ENCODE results near the gene CBR3.

The CBR3 gene

GRCh38 chr21:36156815-36157670 is 22.2 kb downstream of the CBR3 start, which contains the start of gene DOP1B:
Gene DOP1B, plus strand, starts transcription at chr21:36156824. Its CDS starts 7,910 bp downstream, at chr21:36164734.
- no peak for DNase-seq

DNA sequence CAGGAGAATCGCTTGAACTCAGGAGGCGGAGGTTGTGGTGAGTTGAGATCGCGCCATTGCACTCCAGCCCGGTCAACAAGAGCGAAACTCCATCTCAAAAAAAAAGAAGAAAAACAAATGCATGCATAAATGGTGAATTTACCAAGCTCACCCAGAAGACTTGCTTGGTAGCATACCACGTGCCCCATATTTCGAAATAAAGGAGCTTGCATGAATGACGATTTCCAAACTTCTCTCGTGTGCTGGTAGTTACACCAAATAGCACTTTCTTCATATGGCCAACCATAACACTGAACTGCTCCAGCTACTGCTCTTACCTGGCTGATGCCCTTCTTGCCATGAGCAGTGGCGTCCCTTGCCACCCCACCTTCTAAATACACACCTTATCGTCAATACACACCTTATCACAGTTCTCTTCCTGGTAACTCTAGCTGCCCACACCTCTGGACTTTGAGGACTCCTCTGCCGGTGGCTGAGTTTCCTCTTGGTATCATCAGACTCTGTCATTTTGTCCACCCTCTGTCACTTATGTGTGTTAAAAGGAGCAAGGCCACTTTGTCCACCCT is 24.6 kb downstream of the CBR3 start:
- DNase-seq: no peak

- no peak for DNase-seq
These were observed 25.9 kb downstream of the CBR3 start for GRCh38 chr21:36160850-36161178.

DNA sequence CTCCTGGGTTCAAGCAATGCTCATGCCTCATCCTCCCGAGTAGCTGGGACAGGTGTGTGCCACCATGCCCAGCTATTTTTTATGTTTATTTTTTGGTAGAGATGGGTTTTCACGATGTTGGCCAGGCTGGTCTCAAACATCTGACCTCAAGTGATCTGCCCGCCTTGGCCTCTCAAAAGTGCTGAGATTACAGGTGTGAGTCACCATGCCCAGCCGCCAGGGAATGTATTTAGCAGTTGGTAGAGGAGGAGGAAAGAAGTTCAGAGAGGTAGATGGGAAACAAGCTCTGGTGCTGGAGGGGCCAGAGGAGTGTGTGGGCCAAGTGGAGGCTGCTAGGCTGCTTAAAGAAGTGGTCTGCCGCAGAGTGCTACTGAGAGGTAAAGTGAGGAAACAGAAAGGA is 27.8 kb downstream of the CBR3 start:
- DNase-seq: no peak

DNA sequence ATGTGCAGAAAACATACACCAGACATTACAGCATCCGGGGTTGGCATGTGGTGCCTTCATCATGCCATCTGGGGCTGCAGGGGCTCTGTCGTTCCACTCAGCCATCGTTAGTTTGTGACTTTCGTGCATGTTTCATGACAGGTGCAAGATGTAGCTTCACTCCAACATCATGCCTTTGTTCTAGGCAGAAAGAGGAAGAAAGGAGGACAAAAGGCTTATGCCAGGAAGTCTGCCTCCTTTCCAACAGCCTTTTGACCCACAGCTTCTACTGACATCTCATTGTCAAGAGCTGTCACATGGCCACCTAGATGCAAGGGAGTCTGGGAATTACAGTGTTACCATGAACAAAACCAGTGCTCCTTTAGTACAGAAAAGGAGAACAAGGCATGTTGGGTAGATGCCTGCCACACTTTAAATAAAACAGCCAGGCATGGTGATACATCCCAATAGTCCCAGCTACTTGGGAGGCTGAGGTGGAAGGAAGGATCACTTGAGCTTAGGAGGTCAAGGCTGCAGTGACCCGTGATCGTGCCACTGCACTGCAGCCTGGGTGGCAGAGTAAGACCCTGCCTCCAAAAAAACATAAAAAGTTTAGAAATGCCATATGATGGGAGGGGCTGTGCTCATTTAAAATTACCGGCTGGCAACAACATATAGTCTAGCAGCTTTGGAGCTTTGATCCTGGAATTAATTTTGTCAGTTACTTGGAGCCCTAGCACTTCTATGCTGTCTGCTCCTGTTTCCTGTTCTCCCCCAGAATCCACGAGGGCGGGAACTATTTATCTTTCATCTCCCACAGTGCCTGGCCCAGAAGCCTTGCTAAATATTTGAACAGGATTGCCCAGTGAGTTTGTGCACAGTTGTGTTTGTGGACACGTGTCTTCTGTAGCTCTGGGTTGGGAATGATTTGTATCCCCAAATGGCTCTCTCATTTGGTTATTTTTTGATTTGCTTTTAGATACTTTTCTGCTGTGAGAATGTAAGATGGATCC is 29.2 kb downstream of the CBR3 start:
- no peak for DNase-seq

GRCh38 chr21:36165356-36165755 is 30.5 kb downstream of the CBR3 start:
- no peak for DNase-seq

DNA sequence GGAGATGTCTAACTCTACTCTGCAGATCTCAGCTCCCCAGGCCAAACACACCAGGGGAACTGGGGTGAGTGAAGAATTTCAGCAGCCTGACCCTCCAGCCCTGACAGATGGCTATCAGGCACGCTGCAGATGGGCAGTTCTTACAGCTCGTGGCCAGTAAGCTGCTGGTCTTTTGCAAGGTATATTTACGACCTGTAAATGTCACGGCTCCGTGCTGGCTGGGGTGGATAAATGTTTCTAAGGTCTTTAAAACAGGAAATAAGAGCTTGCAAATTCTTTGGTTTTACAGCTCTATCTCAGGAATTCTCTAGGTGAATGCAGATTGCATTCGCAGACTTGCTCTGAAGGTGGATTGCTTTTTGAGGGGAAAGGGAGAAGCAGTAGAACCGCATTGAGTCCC is 31.8 kb downstream of the CBR3 start:
- DNase-seq: no peak

DNA sequence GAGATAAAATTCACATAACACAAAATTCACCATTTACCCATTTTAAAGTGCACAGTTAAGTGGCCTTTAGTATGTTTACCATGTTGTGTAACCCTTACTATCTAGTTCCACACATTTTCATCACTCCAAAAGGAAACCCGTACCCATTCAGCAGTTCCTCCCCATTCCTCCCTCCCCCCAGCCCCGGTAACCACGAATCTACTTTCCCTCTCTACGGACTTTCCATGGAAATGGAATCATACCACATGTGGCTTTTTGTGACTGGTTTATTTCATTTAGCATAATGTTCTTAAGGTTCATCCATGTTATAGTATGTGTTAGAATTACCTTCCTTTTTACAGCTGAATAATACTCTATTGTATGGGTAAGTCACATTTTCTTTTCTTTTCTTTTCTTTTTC is 32.7 kb downstream of the CBR3 start:
- DNase-seq: no peak

DNA sequence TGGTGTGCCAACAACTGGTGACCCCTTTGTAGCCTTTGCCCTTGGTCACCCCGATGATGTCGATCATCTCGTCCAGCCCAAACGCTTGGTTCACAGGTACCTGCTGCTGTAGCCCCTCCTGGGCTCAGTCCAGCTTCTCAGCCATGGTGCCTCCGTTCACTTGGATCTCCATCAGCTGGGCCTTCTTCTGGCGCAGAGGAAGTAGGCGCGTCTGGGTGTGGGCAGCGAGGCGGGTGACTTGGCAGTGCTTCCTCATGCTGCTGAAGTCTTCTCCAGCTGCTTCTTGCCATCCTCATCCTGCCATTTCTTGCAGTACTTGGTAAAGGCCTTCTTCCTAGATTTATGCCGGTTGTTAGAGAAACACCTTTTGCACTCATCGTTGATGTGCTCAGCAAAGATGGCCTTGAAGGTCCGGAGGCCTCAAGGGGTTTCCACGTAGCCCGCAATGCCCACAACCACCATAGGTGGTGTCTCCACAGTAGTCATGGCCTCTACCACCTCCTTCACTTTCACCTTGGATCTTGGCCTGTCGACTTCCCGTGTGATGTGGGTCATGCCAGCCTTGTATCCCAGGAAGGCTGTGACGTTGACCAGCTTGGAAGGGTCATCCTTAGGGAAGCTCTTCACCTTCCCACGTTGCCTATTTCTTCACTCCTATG is 34.7 kb downstream of the CBR3 start:
- no peak for DNase-seq

GRCh38 chr21:36170823-36171222 is 35.9 kb downstream of the CBR3 start:
- DNase-seq: no peak

- DNase-seq: no peak
These were observed 36.5 kb downstream of the CBR3 start for GRCh38 chr21:36171336-36171735.

DNA sequence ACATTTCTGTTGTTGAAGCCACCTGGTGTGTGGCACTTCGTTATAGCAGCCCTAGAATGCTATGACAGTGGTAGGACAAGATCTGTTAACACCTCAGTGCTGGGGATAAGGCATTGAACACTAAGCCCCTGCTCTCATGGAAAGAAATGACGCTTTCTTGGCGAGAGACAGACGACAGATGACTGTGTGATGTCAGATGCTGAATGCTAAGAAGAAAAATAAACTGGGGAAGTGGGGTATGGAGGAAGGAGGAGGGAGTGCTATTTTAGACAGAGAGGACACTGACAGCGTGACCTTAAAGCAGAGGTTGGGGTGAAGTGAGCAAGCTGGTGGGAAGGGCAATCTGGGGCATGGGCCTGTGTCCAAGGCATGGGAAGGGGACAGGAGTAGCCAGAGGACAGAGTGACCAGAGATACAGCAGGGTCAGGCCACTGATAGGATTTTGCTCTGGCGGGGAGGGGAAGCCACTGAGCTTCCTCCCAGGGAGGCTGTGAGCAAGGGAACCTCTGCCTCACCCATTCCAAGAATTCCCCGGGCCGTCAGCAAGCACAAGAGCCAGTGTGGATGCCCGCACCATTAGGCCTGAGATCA is 37.0 kb downstream of the CBR3 start:
- no peak for DNase-seq

GRCh38 chr21:36174780-36175179 is 39.9 kb downstream of the CBR3 start:
- no peak for DNase-seq

DNA sequence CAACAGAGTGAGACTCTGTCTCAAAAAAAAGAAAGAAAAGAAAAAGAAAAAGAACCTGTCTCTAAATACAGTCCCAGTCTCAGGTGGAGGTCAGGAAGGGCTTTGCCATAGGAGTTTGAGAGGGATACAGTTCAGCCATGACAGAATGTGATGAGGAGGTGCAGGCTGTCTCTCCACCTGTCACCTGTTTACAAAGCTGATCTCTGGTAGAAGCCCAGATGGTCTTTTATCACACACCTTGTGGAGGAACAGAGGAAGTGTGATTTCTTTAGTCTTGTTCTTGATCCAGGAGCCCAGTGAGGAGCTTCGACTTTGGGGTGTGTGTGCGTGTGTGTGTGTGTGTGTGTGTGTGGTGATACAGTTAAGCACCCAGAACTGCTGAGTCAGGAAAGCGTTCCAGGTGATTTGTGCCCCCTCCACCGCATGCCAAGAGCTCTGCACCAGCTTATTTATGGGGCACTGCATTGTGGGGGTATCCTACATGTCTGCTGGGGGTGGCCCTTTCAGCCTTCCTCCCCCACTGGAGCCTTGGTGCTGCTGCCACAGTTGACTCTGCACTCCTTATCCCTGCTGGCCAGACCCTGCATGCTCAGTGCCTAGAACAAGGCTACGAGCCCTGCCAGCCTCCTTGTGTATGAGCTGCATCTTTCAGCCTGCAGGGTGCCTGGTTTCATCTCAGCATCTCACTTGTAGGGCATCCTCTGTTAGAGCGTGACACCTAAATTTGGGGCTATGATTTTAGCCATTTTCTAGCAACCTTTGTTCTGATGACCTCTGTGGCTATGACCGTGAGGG is 41.1 kb downstream of the CBR3 start:
- DNase-seq: no peak

GRCh38 chr21:36178349-36178748 is 43.5 kb downstream of the CBR3 start:
- no peak for DNase-seq

DNA sequence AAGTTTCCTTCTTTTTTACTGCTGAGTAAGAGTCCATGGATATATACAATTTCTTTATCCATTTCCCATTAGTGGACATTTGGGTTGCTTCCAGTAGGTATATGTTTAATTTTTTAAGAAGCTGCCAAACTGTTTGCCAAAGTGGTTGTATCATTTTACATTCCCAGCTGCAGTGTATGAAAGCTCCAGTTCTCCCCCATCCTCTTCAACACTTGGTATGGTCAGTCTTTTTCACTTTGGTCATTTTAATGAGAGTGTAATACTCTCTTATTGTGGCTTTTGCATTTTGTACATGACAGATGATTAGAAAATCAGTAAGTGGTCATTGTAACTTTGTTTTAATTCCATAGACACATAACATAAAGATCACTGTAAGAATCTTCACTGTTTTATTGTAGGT is 44.3 kb downstream of the CBR3 start:
- DNase-seq: no peak

- no peak for DNase-seq
These were observed 46.1 kb downstream of the CBR3 start for GRCh38 chr21:36180963-36181362.

- DNase-seq: no peak
These were observed 48.4 kb downstream of the CBR3 start for GRCh38 chr21:36183144-36183795.

DNA sequence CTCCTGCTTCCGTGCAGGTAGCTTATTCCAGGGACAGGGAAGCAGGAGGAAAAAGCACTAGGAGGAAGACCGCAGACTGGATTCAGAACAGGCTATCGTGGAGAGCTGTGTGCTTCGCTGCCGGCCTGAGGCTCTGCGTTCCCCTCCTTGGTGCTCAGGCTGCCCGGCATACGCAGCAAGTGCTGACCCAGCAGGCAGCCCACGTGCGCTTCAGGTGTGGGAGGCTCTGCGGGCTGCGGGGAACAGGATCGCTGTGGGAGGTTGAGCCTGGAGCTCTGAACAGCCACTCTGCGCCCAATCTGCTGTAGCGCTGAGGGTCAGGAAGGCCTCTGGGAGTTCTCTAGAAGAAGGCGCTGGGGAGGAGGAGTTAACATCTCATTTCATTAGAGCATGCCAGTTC is 49.7 kb downstream of the CBR3 start:
- DNase-seq: no peak

GRCh38 chr21:36185523-36185922 is 50.6 kb downstream of the CBR3 start:
- no peak for DNase-seq

DNA sequence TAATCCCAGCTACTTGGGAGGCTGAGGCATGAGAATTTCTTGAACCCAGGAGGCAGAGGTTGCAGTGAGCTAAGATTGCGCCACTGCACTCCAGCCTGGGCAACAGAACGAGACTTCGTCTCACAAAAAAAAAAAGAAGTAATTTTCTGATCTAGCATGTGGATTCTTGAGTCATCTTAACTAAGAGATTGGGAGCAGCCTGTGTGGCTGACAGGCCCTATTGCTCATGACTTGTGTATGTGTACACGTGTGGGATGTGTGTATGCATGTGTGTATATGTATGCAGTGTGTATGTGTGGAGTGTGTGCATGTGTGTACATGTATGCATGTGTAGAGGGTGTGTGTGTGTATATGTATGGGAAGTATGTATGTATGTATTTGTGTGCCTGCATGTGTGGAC is 51.2 kb downstream of the CBR3 start:
- no peak for DNase-seq
